Measurements from ENCODE around the gene SH3BP5L.

The SH3BP5L gene

DNA sequence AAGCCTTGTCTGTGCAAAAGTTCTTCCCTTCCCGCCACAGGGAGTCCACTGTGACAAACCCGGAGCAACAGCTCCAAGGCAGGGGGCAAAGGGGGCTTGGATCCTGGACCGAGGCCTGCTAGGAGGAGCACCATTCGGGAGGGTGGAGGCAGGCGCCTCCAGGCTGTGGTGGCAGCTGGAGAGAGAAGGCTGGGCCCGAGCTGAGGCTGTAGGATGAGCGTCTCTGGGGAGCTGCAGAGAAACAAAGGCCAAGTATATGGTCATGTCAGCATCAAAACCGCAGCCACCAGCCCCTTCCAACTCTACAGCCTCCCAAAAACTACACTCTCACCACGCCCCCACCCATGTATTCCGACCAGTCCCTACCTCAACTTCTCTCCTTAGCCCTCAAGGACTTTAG is 579 bp downstream of the SH3BP5L start:
- DNase-seq = no peak

DNA sequence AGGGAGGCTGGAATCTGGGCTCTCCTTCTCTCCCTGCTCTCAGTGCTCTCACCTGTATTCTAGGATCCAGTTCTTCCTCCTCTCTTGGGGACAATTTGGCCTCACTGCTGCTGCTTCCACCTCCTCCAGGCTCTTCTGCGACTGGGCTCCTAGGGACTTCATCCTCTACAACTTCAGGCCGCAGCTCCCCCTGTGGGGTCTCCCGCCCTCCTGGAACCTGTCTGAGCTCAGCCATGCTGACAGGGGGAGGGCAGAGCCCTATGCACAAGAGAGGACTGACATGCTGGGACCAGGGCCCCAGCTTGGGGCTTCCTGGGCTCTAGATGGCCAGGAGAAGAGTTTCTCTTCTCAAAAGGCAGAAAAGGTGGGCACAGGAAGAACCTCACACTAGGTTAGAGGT is 1.0 kb downstream of the SH3BP5L start:
- DNase-seq = no peak

DNA sequence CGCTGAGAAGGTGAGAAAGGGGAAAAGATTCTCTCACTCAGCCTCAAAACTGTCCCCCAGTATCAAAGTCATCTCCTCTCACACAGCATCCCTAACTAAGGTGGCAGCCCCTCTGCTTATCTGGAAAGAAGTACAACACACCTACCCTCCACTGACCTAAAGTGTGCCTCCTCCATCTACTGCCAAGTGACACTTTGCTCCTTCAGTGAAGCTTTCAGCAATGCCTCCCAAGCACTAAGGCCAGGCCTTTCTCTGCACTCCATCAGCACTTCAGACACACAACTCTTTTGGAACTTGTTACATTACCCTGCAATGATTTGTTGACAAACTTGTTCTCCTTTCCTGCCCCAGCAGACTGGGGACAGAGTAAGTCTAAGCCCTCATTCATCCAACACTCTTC is 1.4 kb downstream of the SH3BP5L start:
- no peak for DNase-seq

DNA sequence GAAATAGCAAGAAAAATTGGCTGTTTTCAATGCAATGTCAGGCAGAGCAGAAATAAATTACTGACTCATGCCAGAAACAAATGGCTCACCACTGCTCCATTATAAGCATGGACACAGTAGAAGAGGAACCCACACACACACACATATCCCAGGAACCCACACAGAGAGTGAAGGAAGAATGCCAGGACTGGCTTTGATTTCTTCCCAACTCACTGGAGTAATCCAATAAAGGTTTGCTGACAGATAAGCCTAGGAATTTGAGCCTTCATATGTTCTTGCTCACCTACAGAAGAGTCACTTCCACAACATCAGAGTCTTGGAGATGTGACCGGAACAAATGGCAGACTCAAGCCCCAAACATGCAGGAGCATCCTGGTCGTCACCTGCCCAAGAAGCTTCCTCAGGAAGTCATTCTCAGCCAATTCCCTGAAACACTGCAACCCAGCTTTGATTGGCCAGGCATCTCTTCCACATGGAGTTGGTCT is 2.2 kb downstream of the SH3BP5L start:
- DNase-seq = no peak

DNA sequence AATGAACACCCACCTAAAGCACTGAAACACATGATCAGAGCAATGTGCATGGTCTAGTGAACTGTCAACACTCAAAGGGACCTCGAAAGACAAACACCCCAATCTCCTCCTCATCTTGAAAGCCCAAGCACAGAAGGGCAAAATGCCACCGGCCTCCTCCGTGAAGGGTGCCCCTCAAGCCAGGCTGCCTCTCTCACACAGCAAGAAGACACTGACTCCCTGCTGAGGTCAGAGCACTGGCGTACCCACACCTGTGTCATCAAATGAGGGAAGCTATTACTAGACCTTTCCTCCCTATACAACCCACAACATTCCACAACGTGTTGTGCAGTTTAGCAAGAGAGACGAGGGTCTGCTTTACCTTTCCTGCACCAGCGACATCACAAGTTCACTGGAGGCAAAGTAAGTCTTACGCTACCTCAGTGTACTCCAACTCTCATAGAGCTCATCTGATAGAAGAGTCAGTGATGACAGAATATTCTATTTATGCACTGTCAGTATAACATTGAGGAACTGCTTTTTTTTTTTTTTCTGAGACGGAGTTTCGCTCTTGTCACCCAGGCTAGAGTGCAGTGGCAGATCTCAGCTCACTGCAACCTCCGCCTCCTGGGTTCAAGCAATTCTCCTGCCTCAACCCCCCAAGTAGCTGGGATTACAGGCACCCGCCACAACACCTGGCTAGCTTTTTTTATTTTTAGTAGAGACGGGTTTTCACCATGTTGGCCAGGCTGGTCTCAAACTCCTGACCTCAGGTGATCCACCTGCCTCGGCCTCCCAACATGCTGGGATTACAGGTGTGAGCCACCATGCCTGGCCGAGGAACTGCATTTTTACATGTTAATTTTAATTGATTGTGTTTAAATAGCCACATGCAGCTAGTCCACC is 3.3 kb downstream of the SH3BP5L start:
- no peak for DNase-seq

DNA sequence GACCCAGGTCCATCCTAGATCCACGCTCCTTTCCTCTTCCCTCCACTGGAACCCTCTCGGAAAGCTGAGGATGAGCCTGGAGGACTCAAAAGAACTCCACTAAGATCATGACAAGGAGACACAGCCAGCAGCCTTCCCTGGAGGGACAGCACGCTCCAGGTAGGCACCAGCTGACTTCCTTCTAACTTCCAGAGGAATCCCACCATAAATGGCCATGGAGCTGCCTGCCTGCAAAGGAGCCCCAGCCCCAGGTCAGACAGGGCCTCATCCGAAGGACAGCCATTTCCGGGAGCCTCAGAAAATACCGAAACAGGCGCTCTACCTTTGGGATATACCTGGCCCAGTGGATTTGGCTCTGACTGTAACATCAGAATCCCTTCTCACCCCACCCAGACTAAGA is 4.1 kb downstream of the SH3BP5L start:
- DNase-seq = no peak

DNA sequence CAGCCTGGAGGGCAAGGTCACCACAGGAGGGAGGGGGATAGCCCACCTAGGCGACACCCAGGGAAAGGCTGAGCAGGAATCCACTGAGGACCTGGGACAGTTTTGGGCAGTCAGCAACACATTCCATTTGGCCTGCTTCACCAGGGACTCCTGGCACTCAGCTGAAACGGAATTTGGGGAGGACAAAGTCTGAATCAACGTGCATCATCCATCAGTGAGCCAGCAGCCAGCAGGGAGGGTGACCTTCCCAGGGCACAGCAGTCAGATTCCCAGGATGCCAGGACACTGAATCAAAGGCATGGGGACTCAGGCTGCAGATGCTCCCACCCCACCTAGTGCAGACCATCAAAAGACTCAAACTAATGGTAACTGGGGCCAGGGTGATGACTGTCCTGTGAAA is 4.6 kb downstream of the SH3BP5L start:
- no peak for DNase-seq

DNA sequence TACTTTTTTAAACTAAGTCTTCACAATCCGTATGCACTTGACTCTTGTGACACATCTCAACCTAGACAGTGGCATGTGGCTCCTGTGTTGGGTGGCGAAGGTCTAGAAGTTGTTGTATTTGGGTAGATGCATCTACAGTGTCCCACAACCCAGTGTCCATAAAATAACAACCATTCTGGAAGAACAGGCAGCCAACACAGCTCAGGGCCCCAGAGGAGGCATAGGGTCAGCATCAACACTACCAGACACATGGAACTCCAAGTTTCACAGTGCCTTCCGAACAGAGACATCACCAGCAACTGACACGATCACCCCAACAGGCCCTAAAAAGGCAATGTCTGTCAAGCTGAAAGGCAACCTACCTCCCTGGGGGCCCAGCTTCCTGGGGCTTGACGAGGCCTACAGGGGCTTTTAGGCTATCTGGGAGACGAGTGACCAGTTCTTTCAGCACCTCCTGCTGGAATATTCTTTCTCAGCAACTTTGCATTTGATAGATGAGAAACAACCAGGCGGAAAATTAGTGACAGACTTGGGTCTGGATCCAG is 5.6 kb downstream of the SH3BP5L start:
- DNase-seq = no peak

DNA sequence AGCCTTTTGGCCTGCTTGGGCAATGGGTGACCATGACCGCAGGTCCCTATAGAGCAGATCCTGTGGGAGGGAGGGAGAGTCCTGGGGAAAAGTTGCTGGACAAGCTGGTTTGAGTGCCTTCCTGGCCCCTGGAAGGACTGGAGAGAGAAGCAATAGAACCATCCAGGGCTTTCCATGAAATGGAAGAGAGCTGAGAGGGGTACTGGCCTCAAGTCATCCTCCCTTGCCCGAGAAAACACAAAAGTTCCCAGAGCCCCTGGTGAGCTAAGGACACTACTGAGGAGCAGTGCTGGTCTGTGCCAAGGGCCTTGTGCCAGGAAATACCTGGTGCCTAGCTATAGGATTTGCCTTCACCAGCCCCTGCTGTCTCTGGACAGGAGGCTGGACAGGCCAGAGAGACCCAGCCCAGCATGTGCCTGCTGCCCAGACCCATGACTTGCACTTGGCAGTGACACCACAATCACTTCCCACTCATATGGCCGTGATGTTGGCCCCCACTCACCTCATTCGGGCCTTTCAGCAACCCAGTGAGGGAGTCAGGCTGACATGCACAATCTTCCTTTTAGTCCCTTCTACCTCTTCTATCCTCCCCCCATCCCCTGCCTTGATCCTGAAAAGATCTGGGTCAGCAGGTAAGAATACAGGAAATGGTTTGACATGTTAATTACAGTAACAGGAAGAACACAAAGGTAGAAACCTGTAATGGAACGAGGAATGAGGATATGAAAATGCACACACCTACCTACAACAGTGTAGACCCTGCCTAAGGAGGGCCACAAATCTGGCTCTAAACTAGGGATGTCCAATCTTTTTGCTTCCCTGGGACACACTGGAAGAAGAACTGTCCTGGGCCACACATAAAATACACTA is 7.0 kb downstream of the SH3BP5L start:
- DNase-seq = no peak

DNA sequence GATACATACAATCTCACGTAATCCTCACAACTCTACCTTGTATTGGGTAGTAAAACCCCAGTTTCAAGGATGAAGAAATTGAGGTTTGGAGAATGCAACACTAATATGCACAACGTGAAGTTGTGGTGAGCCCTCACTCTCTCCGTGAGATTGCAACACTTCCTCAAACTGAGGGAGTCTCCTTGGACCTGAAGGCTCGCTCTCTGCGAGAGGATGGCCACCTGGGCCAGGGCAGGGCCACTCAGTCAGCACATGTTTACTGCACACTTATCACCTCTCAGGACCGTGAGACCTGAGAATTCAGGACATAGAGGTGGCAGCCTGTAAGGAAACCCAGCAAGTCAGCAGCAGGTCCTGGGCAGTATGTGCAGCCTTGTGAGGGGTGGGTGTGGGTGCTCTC is 8.7 kb downstream of the SH3BP5L start:
- no peak for DNase-seq

DNA sequence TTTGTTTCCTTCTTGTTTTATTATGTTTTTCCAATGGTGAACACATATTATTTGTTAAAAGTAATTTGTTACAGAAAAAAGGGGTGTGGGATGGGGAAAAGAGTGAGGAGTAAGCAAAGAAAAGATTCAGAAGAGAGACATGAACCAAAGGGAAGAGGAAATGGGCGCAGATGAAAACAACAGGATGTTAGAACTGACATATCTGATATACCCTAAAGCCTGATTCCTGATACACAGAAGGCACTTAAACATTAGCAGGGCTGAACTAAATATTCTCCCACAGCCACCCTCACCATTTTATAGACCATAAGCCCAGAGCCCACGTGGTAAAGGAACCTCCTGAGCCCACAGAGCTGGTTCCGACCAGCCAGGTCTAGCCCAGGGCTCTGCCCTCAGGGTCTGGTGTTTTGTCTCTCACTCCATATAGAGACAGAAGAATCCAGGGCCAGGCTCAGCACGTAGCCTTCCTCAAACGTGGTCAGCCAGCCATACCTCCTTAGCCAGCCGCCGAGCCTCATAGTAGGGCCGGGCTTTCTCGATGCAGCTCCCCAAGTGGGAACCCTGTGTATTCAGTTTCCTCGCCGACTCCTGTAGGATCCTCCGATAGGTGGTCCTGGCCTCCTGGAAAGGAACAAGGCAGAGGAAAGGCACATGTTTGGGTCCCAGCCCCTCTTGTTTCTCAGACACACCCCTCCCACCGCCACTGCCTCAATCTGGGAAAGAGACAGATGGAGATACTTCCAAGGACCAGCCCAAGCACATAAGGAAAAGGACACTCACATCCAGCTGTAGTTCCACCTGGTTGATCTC is 9.5 kb downstream of the SH3BP5L start:
- no peak for DNase-seq

DNA sequence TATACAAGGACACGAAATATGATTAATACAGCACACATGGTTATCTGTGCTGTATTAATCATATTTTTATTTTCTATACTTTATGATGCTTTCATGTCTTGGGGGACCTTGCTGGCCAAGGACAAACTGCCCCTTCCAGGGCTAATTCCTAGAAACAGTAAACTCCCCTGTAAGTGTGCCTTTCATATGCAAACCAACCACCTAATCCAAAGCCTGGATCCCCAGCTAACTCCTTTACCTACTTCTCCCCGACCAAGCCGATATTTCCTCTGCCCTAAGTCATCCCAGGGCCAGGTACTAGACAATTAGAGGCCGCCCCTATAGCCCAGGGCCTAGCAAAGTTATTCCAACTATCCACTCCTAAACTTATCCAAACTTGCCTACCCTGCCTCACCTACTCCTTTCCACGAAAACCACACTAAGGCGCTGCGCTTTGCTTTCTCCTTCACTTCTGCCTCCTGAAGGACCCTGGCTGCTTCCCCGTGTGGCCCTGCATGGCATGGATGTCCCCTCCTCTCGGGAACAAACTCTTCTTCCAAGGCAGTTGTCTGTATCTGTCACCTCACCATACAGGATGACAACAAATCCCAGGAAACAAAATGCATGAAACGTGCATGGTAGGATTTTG is 10.2 kb downstream of the SH3BP5L start:
- no peak for DNase-seq

DNA sequence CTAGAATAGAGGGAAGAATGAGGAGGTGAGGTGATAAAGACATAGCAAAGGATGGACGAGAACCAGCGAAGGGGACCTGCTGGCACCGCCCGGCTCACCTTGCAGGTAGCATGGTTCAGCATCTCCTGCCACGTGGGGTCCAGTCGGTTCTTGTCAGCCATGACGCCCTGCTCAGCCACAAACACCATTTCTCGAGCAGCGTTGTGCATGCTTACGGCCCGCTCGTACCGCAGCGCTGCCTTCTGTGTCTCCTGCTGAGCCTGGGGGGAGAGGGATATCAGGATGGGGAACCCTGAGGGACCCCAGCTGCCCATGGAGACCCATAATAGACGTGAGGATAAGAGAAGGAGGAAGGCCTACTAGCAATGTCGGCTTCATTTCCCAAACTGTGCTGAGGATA is 11.4 kb downstream of the SH3BP5L start:
- DNase-seq = no peak

DNA sequence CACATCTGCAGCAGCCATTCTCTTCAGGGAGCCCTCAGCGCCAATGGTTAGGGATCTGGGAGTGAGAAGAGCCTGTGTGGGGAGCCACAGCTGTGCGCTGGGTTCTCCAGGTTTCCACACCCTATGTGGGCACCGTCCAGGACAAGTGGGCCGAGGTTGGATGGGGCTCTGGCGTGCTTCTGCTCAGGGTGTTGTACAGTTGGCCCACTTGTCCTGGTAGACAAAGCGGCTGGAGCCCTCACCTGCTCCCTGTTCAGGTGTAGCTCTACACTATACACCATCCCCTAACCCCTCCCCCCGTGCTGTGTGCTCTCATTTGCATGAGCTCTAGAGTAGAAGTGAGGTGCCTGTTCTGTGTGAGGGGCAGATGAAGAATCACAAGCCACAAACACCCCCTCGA is 12.2 kb downstream of the SH3BP5L start:
- DNase-seq = no peak

DNA sequence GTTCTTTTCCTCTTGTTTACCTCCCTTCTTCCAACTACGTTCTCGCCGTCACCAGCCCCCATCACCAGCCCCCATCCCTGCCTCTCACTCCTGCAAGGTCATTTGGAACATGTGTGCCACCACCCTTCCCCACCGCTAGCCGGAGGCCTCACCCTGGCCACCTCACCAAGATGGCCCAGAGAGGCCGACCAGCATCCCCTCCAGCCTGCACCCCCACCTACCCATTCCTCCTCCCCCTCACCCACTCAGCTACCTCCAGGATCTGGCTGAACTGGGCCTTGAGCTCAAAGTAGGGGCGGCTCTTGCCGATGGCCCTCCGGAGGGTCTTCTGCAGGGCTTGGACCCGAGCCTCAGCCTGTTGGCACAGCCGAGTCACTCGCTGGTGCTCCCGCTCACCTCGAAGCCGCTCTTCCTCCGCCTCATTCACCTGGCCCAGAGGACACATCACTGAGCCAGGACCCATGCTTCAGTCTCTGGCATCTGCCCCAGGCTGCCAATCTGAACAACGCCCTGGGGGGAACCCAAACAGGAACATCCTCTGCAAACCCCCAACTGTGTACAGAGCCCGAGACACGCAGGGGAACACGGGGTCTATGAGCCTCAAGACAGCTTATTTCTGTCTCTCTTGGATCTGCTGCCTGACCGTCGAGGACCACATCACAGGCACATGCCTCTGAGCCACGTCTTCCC is 12.8 kb downstream of the SH3BP5L start:
- no peak for DNase-seq

DNA sequence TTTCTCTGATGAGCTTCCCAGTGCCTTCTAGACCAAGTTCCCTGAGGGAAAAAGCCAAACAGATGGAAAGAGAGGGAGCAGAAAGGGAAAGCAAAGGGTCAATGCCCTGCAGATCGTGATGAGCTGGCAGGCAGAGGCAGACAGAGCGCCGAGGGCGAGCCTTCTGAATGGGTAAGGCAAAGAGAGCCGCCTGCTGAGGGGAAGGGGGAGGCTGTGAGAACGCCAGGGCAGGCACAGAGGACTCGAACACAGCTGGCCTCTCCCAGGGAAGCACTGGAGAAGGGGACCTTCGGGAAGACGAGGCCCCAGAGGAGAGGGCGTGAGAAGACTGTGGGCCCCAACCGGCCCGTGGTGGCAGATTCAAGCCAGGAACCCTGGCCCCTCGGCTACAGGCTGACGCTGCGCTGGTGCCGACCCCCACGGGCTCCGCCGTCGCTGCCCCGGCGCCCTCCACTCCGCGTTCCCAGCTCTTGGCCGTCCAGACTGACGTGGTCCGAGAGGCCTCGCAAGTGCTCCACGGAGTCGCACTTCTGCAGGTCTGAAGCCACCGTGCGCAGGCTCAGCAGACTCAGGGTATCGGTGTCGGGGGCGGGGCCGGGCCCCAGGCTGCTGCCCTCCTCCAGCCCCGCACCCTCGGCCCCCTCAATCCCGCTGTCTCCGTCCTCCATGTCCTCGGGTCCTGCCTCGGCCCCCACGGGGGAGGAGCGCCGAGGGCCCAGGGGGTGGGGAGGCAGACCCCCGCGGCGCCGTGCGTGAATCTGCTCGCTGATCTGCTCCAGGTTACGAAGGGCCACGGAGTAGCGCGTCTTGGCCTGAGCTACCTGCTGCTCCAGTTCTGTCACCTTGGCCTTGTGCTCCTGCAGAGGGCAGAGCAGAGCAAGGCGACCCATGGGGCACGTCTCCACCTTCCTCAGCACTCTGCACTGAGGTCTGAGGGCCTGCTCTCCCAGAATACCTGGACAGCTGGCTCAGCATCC is 13.9 kb downstream of the SH3BP5L start:
- no peak for DNase-seq

DNA sequence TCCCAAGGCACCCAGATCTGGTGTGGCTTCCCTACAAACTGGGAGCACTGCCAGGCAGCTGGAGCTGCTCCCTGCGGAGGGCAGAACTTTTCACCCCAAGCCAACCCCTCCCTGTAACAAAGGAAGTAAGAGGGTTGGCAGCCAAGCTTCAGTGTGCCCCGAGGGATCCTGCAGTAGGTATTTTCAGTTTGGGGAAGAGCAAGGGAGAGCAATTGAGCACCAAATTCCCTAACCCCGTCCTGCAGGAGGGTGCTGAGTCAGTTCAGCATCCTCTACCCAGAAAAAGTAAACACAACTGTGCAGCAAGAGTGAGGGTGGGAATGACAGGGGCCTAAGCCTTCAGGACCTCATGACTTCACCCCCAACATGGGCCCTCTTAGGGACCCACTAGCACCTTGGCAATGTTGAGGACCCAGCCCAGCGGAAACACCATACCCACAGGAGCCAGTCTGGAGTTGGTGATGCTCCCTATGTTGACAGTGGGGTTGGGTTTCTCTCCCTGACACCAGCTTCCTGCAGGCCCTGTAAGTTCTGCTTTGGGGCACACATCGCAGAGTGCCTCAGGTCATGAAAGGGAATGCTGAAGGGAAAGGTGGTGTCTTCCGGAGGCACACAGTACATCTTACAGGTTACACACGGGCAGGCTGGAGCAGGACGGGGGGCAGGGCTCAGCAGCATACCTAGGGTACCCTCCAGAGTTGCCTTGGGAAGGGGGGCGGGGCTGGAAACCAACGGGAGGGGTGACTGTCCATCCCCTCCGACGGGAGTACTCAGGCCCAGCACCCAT is 14.8 kb downstream of the SH3BP5L start:
- DNase-seq = no peak

DNA sequence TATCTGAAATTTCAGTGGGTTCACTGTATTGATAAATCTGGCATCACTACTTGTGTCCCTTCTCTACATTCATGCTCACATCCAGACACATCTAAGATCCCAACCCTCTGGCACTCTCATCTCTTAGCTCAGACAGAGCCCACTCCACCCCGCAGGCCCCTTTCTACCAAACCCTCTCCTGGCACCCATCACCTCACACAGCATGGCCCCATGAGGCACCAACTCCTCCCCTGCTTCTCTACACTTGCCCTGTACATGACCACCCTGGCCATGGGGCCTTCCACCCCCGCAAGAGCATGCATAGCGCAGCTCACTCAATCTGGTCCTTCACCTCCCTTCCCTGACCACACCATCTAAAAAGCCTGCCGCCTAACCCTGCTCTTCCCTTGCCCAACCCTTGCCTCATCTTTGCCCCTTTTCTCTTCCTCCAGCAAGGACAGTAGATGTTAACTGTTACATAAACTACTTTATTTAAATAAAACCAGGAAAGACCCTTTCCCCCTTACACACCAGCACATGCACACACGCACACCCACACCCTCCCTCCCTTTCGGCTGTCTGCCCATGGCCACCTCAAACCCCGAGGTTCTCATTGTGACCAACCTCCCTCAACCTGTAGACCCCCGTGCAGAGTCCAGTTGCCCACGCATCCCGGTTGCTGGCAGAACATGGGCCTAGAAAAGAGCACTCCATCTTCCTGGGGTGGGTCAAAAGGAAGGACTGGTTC is 15.6 kb downstream of the SH3BP5L start:
- no peak for DNase-seq

DNA sequence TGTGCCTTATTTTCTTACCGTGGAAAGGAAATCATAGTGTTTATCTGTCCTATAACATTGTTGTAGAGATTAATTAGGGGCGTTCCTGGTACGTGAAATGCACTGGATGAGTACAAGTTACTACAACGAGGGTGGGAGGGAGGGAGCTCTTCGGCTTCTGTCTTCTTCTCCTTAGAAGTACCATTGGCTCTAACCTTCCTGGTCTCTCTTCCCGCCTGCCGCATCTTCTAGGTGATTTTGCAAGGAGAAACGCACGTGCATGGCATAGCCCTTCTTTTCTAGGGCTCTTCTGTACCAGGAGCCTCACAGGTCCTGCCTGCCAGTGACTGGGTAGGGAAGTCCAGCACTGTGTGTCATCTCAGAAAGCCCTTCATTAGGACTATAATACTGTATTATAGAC is 16.8 kb downstream of the SH3BP5L start:
- DNase-seq = no peak

Measured in NCI-H1105 treated with DMSO at 0.1 percent for 48 hours (cell line).